Skeletal muscle tissue (tissue), 4 donors: Measurements from ENCODE around the gene ACSM4. TPM values are rescaled to one million over a fixed set of nuclear protein-coding genes. Genes with fewer than 3 reads are reported as not detected.
"Not testable (repeated sequence)": the region's sequence is repeated elsewhere in the genome, so short reads cannot be mapped to it uniquely, and the experiment has no call there.

ENCODE experiments used
- H3K27ac ChIP-seq: one replicate; pipeline ENCODE4 v1.7.0; 2013; ENCODE audit warnings: mild to moderate bottlenecking, low read depth, low read length, inconsistent platforms
- H3K27me3 ChIP-seq, 3 donors: one replicate each; pipeline ENCODE4 v1.7.0; 2013; ENCODE audit warnings: low read length in 3 of 3; ENCODE audit not compliant: control insufficient read depth in 3 of 3, insufficient read depth in 3 of 3
- H3K36me3 ChIP-seq, 3 donors: one replicate each; pipeline ENCODE4 v1.7.0; 2013; ENCODE audit warnings: low read length in 3 of 3; ENCODE audit not compliant: control insufficient read depth in 3 of 3, insufficient read depth in 3 of 3
- H3K4me1 ChIP-seq, 3 donors: one replicate each; pipeline ENCODE4 v1.7.0; 2013; ENCODE audit warnings: low read length in 3 of 3, mild to moderate bottlenecking in 3 of 3; ENCODE audit not compliant: control insufficient read depth in 3 of 3, insufficient read depth in 3 of 3
- H3K4me3 ChIP-seq, 3 donors: one replicate each; pipeline ENCODE4 v1.7.0; 2013; ENCODE audit warnings: low read length in 3 of 3
- H3K9ac ChIP-seq, 3 donors: one replicate each; pipeline ENCODE4 v1.7.0; 2013; ENCODE audit warnings: low read length in 3 of 3, mild to moderate bottlenecking in 3 of 3, moderate library complexity in 2 of 3, low read depth in 1 of 3
- H3K9me3 ChIP-seq, 3 donors: one replicate each; pipeline ENCODE4 v1.7.0; 2013; ENCODE audit warnings: low read length in 3 of 3; ENCODE audit not compliant: control insufficient read depth in 3 of 3
- total RNA-seq: library from RNA; depleted of rRNA; stranded (reverse); fragments of >200 nt; gene quantifications from one replicate; pipeline ENCODE4 v1.2.3, GENCODE V29; 2014
- donor health status: Osteomylitis.

Gene ACSM4
- total RNA-seq: not detected

- peaks cover 0 to 4% (median 0%) of the 10 kb centered on the region in 3 donors for H3K27me3 ChIP-seq
- H3K36me3 ChIP-seq: no peaks in the 10 kb centered on the region
- no peak within 1 kb of the TSS for H3K9ac ChIP-seq
- no peaks in the 10 kb centered on the region for H3K9me3 ChIP-seq
- H3K4me1 ChIP-seq: no peaks in the 10 kb centered on the region
- H3K27ac ChIP-seq: no peak within 1 kb of the TSS
- no peak within 1 kb of the TSS for H3K4me3 ChIP-seq
Observed at GRCh38 chr12:7303772-7304171, at the start of gene ACSM4. Gene ACSM4, plus strand, starts transcription at chr12:7304072. Its CDS starts 260 bp downstream, at chr12:7304332.

- H3K27ac ChIP-seq: no peak overlapping the region
- no peaks in the 10 kb centered on the region for H3K4me1 ChIP-seq
- no peak overlapping the region for H3K9ac ChIP-seq
- no peaks in the 10 kb centered on the region for H3K36me3 ChIP-seq
- no peak overlapping the region for H3K4me3 ChIP-seq
- no peaks in the 10 kb centered on the region for H3K9me3 ChIP-seq
- no peaks in the 10 kb centered on the region for H3K27me3 ChIP-seq
Observed at GRCh38 chr12:7259060-7259459, 44.8 kb upstream of the ACSM4 start.

GRCh38 chr12:7264538-7264937, 39.3 kb upstream of the ACSM4 start:
- H3K9me3 ChIP-seq: no peaks in the 10 kb centered on the region

GRCh38 chr12:7265251-7265650, 38.6 kb upstream of the ACSM4 start:
- Histone ChIP-seq H3K4me3 (no peak overlapping the region), H3K36me3 (no peaks in the 10 kb centered on the region), H3K9ac (no peak overlapping the region), H3K9me3 (no peaks in the 10 kb centered on the region), H3K4me1 (no peaks in the 10 kb centered on the region), H3K27me3 (no peaks in the 10 kb centered on the region), H3K27ac (no peak overlapping the region)

More at GRCh38 chr12:7264538-7264937, 39.3 kb upstream of the ACSM4 start:
- Histone ChIP-seq H3K27me3 (no peaks in the 10 kb centered on the region), H3K4me1 (no peaks in the 10 kb centered on the region), H3K9ac (no peak overlapping the region), H3K36me3 (no peaks in the 10 kb centered on the region), H3K27ac (no peak overlapping the region), H3K4me3 (no peak overlapping the region)

GRCh38 chr12:7269273-7269672, 34.6 kb upstream of the ACSM4 start:
- no peaks in the 10 kb centered on the region for H3K36me3 ChIP-seq
- no peak overlapping the region for H3K9ac ChIP-seq
- no peaks in the 10 kb centered on the region for H3K4me1 ChIP-seq
- H3K4me3 ChIP-seq: no peak overlapping the region
- H3K27ac ChIP-seq: no peak overlapping the region
- H3K9me3 ChIP-seq: no peaks in the 10 kb centered on the region
- H3K27me3 ChIP-seq: no peaks in the 10 kb centered on the region

GRCh38 chr12:7271893-7272514, 31.9 kb upstream of the ACSM4 start:
- no peaks in the 10 kb centered on the region for H3K36me3 ChIP-seq
- no peaks in the 10 kb centered on the region for H3K27me3 ChIP-seq
- no peaks in the 10 kb centered on the region for H3K9me3 ChIP-seq
- H3K9ac ChIP-seq: no peak overlapping the region
- no peak overlapping the region for H3K4me3 ChIP-seq
- no peaks in the 10 kb centered on the region for H3K4me1 ChIP-seq
- H3K27ac ChIP-seq: no peak overlapping the region

- not testable (repeated sequence) for H3K36me3 ChIP-seq, H3K4me3 ChIP-seq, H3K27ac ChIP-seq, H3K9me3 ChIP-seq, H3K4me1 ChIP-seq, H3K27me3 ChIP-seq, H3K9ac ChIP-seq
Observed at GRCh38 chr12:7275482-7275881, 28.4 kb upstream of the ACSM4 start.

- no peaks in the 10 kb centered on the region for H3K9me3 ChIP-seq
- H3K4me1 ChIP-seq: no peaks in the 10 kb centered on the region
- H3K36me3 ChIP-seq: no peaks in the 10 kb centered on the region
- no peak overlapping the region for H3K27ac ChIP-seq
- H3K27me3 ChIP-seq: no peaks in the 10 kb centered on the region
- H3K4me3 ChIP-seq: no peak overlapping the region
- no peak overlapping the region for H3K9ac ChIP-seq
Observed at GRCh38 chr12:7282844-7283243, 21.0 kb upstream of the ACSM4 start.

- Histone ChIP-seq H3K27me3 (no peaks in the 10 kb centered on the region), H3K9ac (no peak overlapping the region), H3K4me1 (no peaks in the 10 kb centered on the region), H3K36me3 (no peaks in the 10 kb centered on the region), H3K27ac (no peak overlapping the region), H3K4me3 (no peak overlapping the region), H3K9me3 (no peaks in the 10 kb centered on the region)
Observed at GRCh38 chr12:7289743-7290142, 14.1 kb upstream of the ACSM4 start.

GRCh38 chr12:7290588-7290987, 13.3 kb upstream of the ACSM4 start:
- not testable (repeated sequence) for H3K4me3 ChIP-seq, H3K27me3 ChIP-seq, H3K9ac ChIP-seq, H3K9me3 ChIP-seq, H3K27ac ChIP-seq, H3K4me1 ChIP-seq, H3K36me3 ChIP-seq
